Ectodermal cell (in vitro differentiated cells): ENCODE data around the gene FRA10AC1.

ENCODE experiments used
- H3K27ac ChIP-seq: 2 replicates; pipeline ENCODE4 v1.7.0; 2013; ENCODE audit warnings: mild to moderate bottlenecking, low read depth, low read length; ENCODE audit not compliant: insufficient read depth, poor library complexity, severe bottlenecking
- H3K27me3 ChIP-seq: 2 replicates; pipeline ENCODE4 v1.7.0; 2013; ENCODE audit warnings: mild to moderate bottlenecking, low read length; ENCODE audit not compliant: insufficient read depth, control insufficient read depth, poor library complexity, severe bottlenecking
- H3K36me3 ChIP-seq: one replicate; pipeline ENCODE4 v1.7.0; 2013; ENCODE audit warnings: low read length; ENCODE audit not compliant: control insufficient read depth, insufficient read depth
- H3K4me1 ChIP-seq: one replicate; pipeline ENCODE4 v1.7.0; 2013; ENCODE audit warnings: low read length; ENCODE audit not compliant: control insufficient read depth, insufficient read depth
- H3K4me3 ChIP-seq: 2 replicates; pipeline ENCODE4 v1.7.0; 2013; ENCODE audit warnings: low read depth, low read length, control low read depth; ENCODE audit not compliant: insufficient read depth
- H3K9me3 ChIP-seq: 2 replicates; pipeline ENCODE4 v1.7.0; 2013; ENCODE audit warnings: mild to moderate bottlenecking, low read length, moderate library complexity; ENCODE audit not compliant: control insufficient read depth
- WGBS, 2 experiments: methylation state at CpG; one replicate each; pipeline ENCODE4 v1.1.7; 2013; ENCODE audit warnings: missing lambda C conversion rate in 2 of 2; 5-methylcytosine and 5-hydroxymethylcytosine counted together

FRA10AC1 gene

GRCh38 chr10:93723153-93723552, 20.8 kb upstream of the FRA10AC1 start:
- no peaks in the 10 kb centered on the region for H3K4me1 ChIP-seq
- no peak overlapping the region for H3K4me3 ChIP-seq
- H3K27ac ChIP-seq = no peak overlapping the region
- no peaks in the 10 kb centered on the region for H3K9me3 ChIP-seq
- H3K36me3 ChIP-seq = no peaks in the 10 kb centered on the region
- H3K27me3 ChIP-seq = no peaks in the 10 kb centered on the region
- WGBS, 2 experiments = 90 to 100% methylated on average over 1 to 2 of the region's 2 CpGs

DNA sequence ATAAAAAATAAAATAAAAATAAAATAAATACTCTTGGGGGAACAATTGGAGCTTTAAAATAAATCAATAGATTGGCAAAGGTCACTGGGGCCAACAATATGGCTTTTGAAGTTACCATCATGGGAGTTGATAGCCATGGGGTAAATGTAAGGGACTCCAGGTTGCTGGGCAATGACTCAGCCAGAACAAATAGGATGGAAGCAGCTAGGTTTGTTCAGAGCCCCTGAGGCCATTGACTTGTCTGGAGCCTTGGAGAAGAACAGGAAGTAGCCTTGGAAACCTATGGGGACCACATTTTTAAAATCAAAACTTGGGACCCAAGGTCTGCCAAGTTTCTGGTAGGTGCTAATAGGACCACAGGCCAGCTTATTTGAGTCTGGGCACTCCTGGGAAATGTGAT, 20.2 kb upstream of the FRA10AC1 start:
- Histone ChIP-seq H3K27me3 (no peaks in the 10 kb centered on the region), H3K27ac (no peak overlapping the region), H3K36me3 (no peaks in the 10 kb centered on the region), H3K4me3 (no peak overlapping the region), H3K9me3 (no peaks in the 10 kb centered on the region), H3K4me1 (no peaks in the 10 kb centered on the region)

GRCh38 chr10:93719901-93720300, 17.5 kb upstream of the FRA10AC1 start:
- Histone ChIP-seq H3K9me3 (no peaks in the 10 kb centered on the region), H3K4me3 (no peak overlapping the region), H3K27ac (no peak overlapping the region), H3K27me3 (no peaks in the 10 kb centered on the region), H3K4me1 (no peaks in the 10 kb centered on the region), H3K36me3 (no peaks in the 10 kb centered on the region)
- 76 to 89% methylated on average over 3 of the region's 3 CpGs for WGBS, 2 experiments

DNA sequence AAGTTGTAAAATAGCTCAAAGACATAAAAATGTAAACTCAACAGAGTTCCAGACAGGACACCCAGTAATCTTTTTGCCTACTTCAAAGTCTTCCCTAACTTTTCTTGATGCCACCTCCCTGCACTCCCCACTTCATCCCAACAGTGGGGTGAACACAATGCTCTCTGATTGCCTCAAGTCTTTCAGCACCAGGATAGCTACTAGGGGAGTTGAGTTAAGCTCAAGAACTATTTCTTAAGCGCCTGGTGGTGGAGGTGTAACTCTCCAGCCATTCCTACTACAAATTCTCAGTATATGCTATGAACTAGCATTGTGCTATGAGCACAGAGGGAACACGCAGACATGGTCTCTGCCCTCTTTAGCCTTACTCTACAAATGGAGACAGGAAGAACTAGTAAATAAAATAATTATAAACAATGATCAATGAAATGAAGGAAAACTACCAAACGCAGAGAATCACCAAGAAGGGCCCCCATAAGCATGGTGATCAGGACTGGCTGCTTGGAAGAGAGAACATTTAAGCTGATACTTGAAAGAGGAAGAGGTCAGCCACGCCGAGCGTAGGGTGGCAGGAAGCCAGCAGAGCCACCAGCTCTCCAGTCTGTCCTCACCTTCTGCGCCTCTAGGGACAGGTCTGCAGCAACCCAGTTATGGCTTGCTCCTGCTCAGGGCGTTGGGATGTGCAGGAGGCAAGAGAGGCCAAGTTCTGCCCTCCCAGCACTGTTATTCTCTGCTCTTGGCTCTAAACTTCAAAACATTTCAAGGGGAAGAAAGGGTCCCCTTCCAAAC, 16.7 kb upstream of the FRA10AC1 start:
- Histone ChIP-seq H3K36me3 (no peaks in the 10 kb centered on the region), H3K27me3 (no peaks in the 10 kb centered on the region), H3K4me1 (no peaks in the 10 kb centered on the region), H3K9me3 (no peaks in the 10 kb centered on the region), H3K4me3 (no peak overlapping the region), H3K27ac (no peak overlapping the region)
- 88% methylated on average over 7 to 8 of the region's 8 CpGs for WGBS, 2 experiments

DNA sequence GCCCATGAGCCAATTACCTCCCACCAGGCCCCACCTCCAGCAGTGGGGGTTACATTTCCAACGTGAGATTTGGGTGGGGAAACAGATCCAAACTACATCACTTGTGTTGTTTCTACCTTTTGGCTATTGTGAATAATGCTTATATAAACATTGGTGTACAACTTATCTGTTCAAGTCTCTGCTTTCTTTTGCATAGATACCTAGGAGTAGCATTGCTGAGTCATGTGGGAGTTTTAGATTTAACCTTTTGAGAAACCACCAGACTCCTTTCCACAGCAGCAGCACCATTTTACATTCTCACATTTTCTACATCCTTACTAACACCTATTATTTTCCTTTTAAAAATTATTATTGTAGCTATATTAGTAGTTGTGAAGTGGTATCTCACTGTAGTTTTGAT, 14.4 kb upstream of the FRA10AC1 start:
- H3K36me3 ChIP-seq = no peaks in the 10 kb centered on the region
- H3K4me3 ChIP-seq = no peak overlapping the region
- no peaks in the 10 kb centered on the region for H3K9me3 ChIP-seq
- no peak overlapping the region for H3K27ac ChIP-seq
- no peaks in the 10 kb centered on the region for H3K4me1 ChIP-seq
- 50 to 83% methylated on average over 1 of the region's 1 CpG for WGBS, 2 experiments
- no peaks in the 10 kb centered on the region for H3K27me3 ChIP-seq

DNA sequence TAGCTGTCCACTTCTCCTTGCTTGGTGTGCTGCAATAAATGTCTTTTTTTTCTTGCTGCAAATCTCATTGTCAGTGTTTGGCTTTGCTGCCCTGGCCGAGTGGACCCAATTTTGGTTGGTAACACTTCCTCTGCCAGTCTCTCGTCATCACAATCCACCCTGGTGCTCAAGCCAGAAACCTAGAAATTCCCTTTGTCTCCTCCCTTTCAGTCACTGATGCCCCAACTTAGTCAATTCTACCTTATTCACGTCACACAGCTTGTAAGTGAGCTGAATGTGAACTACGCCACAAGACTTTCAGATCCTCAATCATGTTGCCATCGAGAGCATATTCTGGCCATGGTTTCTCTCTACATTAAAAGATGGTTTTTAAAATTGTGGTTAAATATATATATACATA, 13.0 kb upstream of the FRA10AC1 start:
- Histone ChIP-seq H3K27me3 (no peaks in the 10 kb centered on the region), H3K9me3 (no peaks in the 10 kb centered on the region), H3K27ac (no peak overlapping the region), H3K4me1 (no peaks in the 10 kb centered on the region), H3K36me3 (no peaks in the 10 kb centered on the region), H3K4me3 (no peak overlapping the region)
- 93 to 96% methylated on average over 4 of the region's 5 CpGs for WGBS, 2 experiments

GRCh38 chr10:93712593-93712992, 10.2 kb upstream of the FRA10AC1 start:
- Histone ChIP-seq H3K36me3 (no peaks in the 10 kb centered on the region), H3K4me3 (no peak overlapping the region), H3K4me1 (no peaks in the 10 kb centered on the region), H3K27me3 (no peaks in the 10 kb centered on the region), H3K27ac (no peak overlapping the region), H3K9me3 (no peaks in the 10 kb centered on the region)
- WGBS, 2 experiments = 90 to 93% methylated on average over 2 of the region's 2 CpGs

- Histone ChIP-seq H3K27me3 (no peaks in the 10 kb centered on the region), H3K4me3 (no peak overlapping the region), H3K36me3 (no peaks in the 10 kb centered on the region), H3K9me3 (no peaks in the 10 kb centered on the region), H3K4me1 (no peaks in the 10 kb centered on the region), H3K27ac (no peak overlapping the region)
- WGBS, 2 experiments = 78 to 79% methylated on average over 3 of the region's 3 CpGs
Observed at GRCh38 chr10:93711891-93712290, 9.5 kb upstream of the FRA10AC1 start.

- H3K4me3 ChIP-seq = no peak overlapping the region
- H3K4me1 ChIP-seq = no peaks in the 10 kb centered on the region
- H3K36me3 ChIP-seq = no peaks in the 10 kb centered on the region
- no peak overlapping the region for H3K27ac ChIP-seq
- 91 to 96% methylated on average over 5 of the region's 5 CpGs for WGBS, 2 experiments
- H3K9me3 ChIP-seq = no peaks in the 10 kb centered on the region
- no peaks in the 10 kb centered on the region for H3K27me3 ChIP-seq
Observed at GRCh38 chr10:93710333-93710909, 8.0 kb upstream of the FRA10AC1 start.

DNA sequence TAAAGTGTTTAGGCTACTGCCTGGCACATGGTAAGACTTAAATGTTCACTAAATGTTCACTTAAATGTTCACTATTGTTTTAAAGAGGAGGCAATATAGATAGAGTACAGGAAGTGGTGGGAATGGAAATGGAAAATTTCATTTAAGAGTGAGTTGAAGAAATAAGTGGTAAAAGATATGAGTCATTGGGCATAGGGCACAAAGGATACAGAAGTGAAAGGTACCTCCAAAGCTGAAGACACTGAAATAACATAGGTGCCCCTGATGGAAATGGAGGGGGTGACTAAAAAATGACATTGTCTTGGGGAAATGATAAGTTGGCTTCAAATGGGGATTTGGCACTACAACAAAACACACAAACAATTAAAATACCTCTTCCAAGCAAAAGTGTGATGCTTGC, 5.2 kb upstream of the FRA10AC1 start:
- Histone ChIP-seq H3K4me3 (no peak overlapping the region), H3K36me3 (no peaks in the 10 kb centered on the region), H3K4me1 (no peaks in the 10 kb centered on the region), H3K9me3 (no peaks in the 10 kb centered on the region), H3K27ac (no peak overlapping the region), H3K27me3 (no peaks in the 10 kb centered on the region)
